ENCODE data around the gene SLC13A1.

GRCh38 chr7:123230147-123230546 lies 30.4 kb upstream of the SLC13A1 start:
- TF ChIP-seq CTCF (IDR thresholded peaks at IDR 0.05) = no peak
- no peak for TF ChIP-seq MXD4 (CRISPR knock-in tag; IDR thresholded peaks at IDR 0.05; ENCODE audit: borderline replicate concordance)
- no peak for TF ChIP-seq NR3C1 (CRISPR knock-in tag; conservative IDR thresholded peaks at IDR 0.05; ENCODE audit: low read depth)
- TF ChIP-seq ELF4 (CRISPR knock-in tag; IDR thresholded peaks at IDR 0.05; ENCODE audit: low read depth) = no peak
- TF ChIP-seq JUN (CRISPR knock-in tag; IDR thresholded peaks at IDR 0.05) = no peak
- TF ChIP-seq ATF6 (CRISPR knock-in tag; IDR thresholded peaks at IDR 0.05) = no peak
